Endodermal cell (in vitro differentiated cells): ENCODE data around the gene CD33. TPM values are rescaled to one million over a fixed set of nuclear protein-coding genes. Genes with fewer than 3 reads are reported as not detected.
"Not testable (repeated sequence)": the region's sequence is repeated elsewhere in the genome, so short reads cannot be mapped to it uniquely, and the experiment has no call there.

Experiments used
- DNase-seq: peaks from one replicate; pipeline ENCODE4 v3.0.0-alpha.2; 2017
- H3K27ac ChIP-seq: 2 replicates; pipeline ENCODE4 v1.5.1; 2013; ENCODE audit warnings: mild to moderate bottlenecking, low read depth, low read length, moderate library complexity
- H3K27me3 ChIP-seq: 2 replicates; pipeline ENCODE4 v1.6.1; 2013; ENCODE audit warnings: mild to moderate bottlenecking, low read length, moderate library complexity; ENCODE audit not compliant: insufficient read depth, control insufficient read depth, poor library complexity, severe bottlenecking
- H3K36me3 ChIP-seq: 2 replicates; pipeline ENCODE4 v1.7.0; 2013; ENCODE audit warnings: mild to moderate bottlenecking, low read length, moderate library complexity; ENCODE audit not compliant: control insufficient read depth, insufficient read depth
- H3K4me1 ChIP-seq: one replicate; pipeline ENCODE4 v1.7.0; 2013; ENCODE audit warnings: low read length; ENCODE audit not compliant: control insufficient read depth, insufficient read depth
- H3K4me3 ChIP-seq: 2 replicates; pipeline ENCODE4 v1.5.1; 2013; ENCODE audit warnings: mild to moderate bottlenecking, low read length, moderate library complexity
- H3K9ac ChIP-seq: 2 replicates; pipeline ENCODE4 v1.6.1; 2013; ENCODE audit warnings: mild to moderate bottlenecking, low read length, moderate library complexity; ENCODE audit not compliant: poor library complexity, severe bottlenecking; ENCODE audit errors: extremely low read depth
- H3K9me3 ChIP-seq: 2 replicates; pipeline ENCODE4 v1.6.1; 2013; ENCODE audit warnings: mild to moderate bottlenecking, low read length, moderate library complexity; ENCODE audit not compliant: control insufficient read depth
- H3K27ac Mint-ChIP-seq: 2 replicates; pipeline ENCODE4 v1.8.0; 2020; ENCODE audit warnings: mixed read lengths
- H3K27me3 Mint-ChIP-seq: 2 replicates; pipeline ENCODE4 v1.8.0; 2021; ENCODE audit warnings: mild to moderate bottlenecking, mixed read lengths; ENCODE audit not compliant: insufficient read depth
- H3K36me3 Mint-ChIP-seq: 2 replicates; pipeline ENCODE4 v1.8.0; 2020; ENCODE audit warnings: low read depth, mixed read lengths
- H3K4me1 Mint-ChIP-seq: 2 replicates; pipeline ENCODE4 v1.8.0; 2020; ENCODE audit warnings: mixed read lengths
- H3K4me3 Mint-ChIP-seq: 2 replicates; pipeline ENCODE4 v1.8.0; 2020; ENCODE audit warnings: mild to moderate bottlenecking, moderate library complexity, mixed read lengths
- H3K9me3 Mint-ChIP-seq: 2 replicates; pipeline ENCODE4 v1.8.0; 2020; ENCODE audit warnings: mild to moderate bottlenecking, mixed read lengths
- WGBS, 2 experiments: methylation state at CpG; one replicate each; pipeline versions ENCODE4 v1.1.5 to v1.1.7; 2013; ENCODE audit warnings: missing lambda C conversion rate in 2 of 2, mixed read lengths in 1 of 2; ENCODE audit not compliant: insufficient coverage in 1 of 2, insufficient read length in 1 of 2; 5-methylcytosine and 5-hydroxymethylcytosine counted together
- long read RNA-seq, 4 experiments: library from polyadenylated mRNA in 2 of 4; library from RNA in 1 of 4; library from capped mRNA in 1 of 4; stranded (forward) in 3 of 4; unstranded in 1 of 4; transcript quantifications; one replicate each; pipeline ENCODE4 v2.0.0, GENCODE V29; 2020 to 2021; ENCODE audit warnings: inconsistent platforms in 1 of 4
- polyA plus RNA-seq, 2 experiments: library from polyadenylated mRNA; stranded (reverse); fragments of 50-300 nt; gene quantifications; one replicate each; pipeline ENCODE4 v1.2.3, GENCODE V29; 2013
- total RNA-seq, 2 donors: library from RNA; stranded (reverse); fragmentation: NEBNext Ultra II Directional in 1 of 2; extraction: Animal tissue kit (Norgen Biotek cat#: 25700) in 1 of 2; gene quantifications; 2 replicates in 1 of 2; 3 replicates in 1 of 2; pipeline ENCODE4 v1.2.1, GENCODE V29; 2021
- TF ChIP-seq, protein P1 (sequence below): fragments of 200-600 bp; sonication (generic); conservative IDR thresholded peaks from 2 replicates; pipeline ENCODE4 v1.5.0; 2021; ENCODE audit warnings: antibody characterized with exemption, mild to moderate bottlenecking

CD33 gene
- not detected for total RNA-seq
- not detected for polyA plus RNA-seq (2013, experiment 1 of 2)
- polyA plus RNA-seq (2013, experiment 2 of 2) = not detected
- long read RNA-seq, experiment 1 = 0 reads
- long read RNA-seq, experiment 2 = 0 reads
- long read RNA-seq, experiment 3 = 0 reads
- long read RNA-seq, experiment 4 = 0 reads

DNA sequence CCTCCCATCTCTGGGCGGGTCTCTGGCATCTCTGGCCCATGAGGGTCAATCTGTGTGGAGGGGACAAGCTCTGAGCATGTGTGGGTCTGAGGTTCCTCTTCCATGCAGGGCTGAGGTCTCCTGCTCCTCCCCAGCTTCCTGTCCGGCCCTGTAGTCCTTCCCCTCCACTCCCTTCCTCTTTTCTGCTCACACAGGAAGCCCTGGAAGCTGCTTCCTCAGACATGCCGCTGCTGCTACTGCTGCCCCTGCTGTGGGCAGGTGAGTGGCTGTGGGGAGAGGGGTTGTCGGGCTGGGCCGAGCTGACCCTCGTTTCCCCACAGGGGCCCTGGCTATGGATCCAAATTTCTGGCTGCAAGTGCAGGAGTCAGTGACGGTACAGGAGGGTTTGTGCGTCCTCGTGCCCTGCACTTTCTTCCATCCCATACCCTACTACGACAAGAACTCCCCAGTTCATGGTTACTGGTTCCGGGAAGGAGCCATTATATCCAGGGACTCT, at the start of gene CD33:
Gene CD33, plus strand, starts transcription at position 183 of the 496 bp plus-strand sequence. Its CDS starts 39 bp downstream, at position 222.
- peaks cover 13% of the 10 kb centered on the region for H3K9me3 Mint-ChIP-seq
- H3K27ac Mint-ChIP-seq, H3K36me3 Mint-ChIP-seq, H3K4me1 Mint-ChIP-seq, H3K4me1 ChIP-seq, H3K36me3 ChIP-seq, H3K9ac ChIP-seq, H3K27me3 ChIP-seq, DNase-seq, H3K4me3 Mint-ChIP-seq, H3K27ac ChIP-seq: not testable (repeated sequence)
- H3K4me3 ChIP-seq = peak within 1 kb of the TSS; percentile 9
- peaks cover 25% of the 10 kb centered on the region for H3K27me3 Mint-ChIP-seq
- peaks cover 23% of the 10 kb centered on the region for H3K9me3 ChIP-seq
- WGBS, 2 experiments = 94 to 98% methylated on average over 7 to 11 of the region's 11 CpGs

DNA sequence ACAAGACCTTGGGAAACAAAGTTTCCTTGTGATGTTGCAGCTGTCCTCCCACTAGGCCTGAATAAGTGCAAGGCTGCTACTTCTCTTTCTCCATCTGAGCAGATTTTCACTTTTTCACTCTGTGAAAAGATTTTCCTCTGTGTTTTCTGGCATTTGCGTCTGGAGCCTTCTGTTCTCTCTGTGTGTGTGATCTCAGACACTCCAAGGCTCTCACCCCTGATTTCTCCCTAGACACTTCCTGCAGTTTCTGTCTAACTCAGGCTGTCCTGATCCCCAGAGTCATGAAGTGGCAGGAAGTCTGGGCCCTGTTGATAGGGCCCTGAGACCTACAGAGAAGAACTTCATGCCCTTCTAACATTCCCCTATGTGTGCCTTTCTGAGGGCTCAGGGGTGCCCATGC, 45.6 kb upstream of the CD33 start:
- TF ChIP-seq, protein P1, sequence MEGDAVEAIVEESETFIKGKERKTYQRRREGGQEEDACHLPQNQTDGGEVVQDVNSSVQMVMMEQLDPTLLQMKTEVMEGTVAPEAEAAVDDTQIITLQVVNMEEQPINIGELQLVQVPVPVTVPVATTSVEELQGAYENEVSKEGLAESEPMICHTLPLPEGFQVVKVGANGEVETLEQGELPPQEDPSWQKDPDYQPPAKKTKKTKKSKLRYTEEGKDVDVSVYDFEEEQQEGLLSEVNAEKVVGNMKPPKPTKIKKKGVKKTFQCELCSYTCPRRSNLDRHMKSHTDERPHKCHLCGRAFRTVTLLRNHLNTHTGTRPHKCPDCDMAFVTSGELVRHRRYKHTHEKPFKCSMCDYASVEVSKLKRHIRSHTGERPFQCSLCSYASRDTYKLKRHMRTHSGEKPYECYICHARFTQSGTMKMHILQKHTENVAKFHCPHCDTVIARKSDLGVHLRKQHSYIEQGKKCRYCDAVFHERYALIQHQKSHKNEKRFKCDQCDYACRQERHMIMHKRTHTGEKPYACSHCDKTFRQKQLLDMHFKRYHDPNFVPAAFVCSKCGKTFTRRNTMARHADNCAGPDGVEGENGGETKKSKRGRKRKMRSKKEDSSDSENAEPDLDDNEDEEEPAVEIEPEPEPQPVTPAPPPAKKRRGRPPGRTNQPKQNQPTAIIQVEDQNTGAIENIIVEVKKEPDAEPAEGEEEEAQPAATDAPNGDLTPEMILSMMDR = no peak
- DNase-seq = no peak
- Histone ChIP-seq H3K4me3 (no peak overlapping the region), H3K27ac (no peak overlapping the region), H3K9ac (no peak overlapping the region), H3K27me3 (peaks cover 26% of the 10 kb centered on the region), H3K9me3 (no peaks in the 10 kb centered on the region), H3K36me3 (no peaks in the 10 kb centered on the region), H3K4me1 (no peaks in the 10 kb centered on the region)
- no peak overlapping the region for H3K4me3 Mint-ChIP-seq
- WGBS, 2 experiments = 88 to 89% methylated on average over 1 of the region's 1 CpG
- H3K4me1 Mint-ChIP-seq = no peaks in the 10 kb centered on the region
- no peaks in the 10 kb centered on the region for H3K36me3 Mint-ChIP-seq
- H3K27me3 Mint-ChIP-seq = peaks cover 32% of the 10 kb centered on the region
- no peaks in the 10 kb centered on the region for H3K9me3 Mint-ChIP-seq
- H3K27ac Mint-ChIP-seq = no peak overlapping the region

DNA sequence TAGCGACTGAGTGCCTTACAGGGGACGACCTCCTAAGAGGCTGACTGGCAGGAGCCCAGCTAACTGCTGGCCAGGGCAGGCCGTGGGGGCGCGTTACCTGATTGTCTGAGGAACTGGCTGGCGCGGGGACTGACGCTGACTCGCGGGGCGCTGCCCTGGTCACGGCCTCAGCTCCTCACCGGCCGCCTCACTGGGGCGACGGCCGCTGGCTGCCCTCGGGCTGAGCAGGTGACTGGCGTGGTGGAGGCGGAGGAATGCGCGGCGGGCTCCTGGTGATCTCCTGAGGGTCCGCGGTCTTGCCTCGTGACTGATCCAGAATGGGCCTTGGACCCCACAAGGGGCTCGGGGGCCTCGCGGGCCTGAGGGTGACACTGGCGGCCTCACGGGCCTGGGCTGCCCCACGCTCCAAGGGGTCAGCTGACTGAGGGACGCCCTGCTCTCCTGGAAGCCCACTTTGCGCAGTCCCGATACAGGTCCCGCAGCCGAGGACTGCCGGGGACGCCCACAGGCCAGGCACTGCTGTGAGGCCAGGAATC, 43.4 kb upstream of the CD33 start:
- H3K36me3 Mint-ChIP-seq = no peaks in the 10 kb centered on the region
- Histone ChIP-seq H3K4me1 (no peaks in the 10 kb centered on the region), H3K9me3 (no peaks in the 10 kb centered on the region), H3K4me3 (no peak overlapping the region), H3K9ac (no peak overlapping the region), H3K27me3 (peaks cover 9% of the 10 kb centered on the region), H3K27ac (no peak overlapping the region), H3K36me3 (no peaks in the 10 kb centered on the region)
- no peaks in the 10 kb centered on the region for H3K9me3 Mint-ChIP-seq
- WGBS, 2 experiments = 89 to 95% methylated on average over 15 to 39 of the region's 39 CpGs
- H3K4me1 Mint-ChIP-seq = no peaks in the 10 kb centered on the region
- TF ChIP-seq, protein P1 = no peak
- H3K27ac Mint-ChIP-seq = no peak overlapping the region
- no peak overlapping the region for H3K4me3 Mint-ChIP-seq
- DNase-seq = no peak
- peaks cover 40% of the 10 kb centered on the region for H3K27me3 Mint-ChIP-seq
